Muscle layer of duodenum (tissue), 2 donors: ENCODE measurements around the gene HYAL3.
A peak's percentile ranks its signal among the peaks of the same experiment; 100 is the strongest.
"Not testable (repeated sequence)": the region's sequence is repeated elsewhere in the genome, so short reads cannot be mapped to it uniquely, and the experiment has no call there.

Source experiments
- H3K27ac ChIP-seq: one replicate; pipeline ENCODE4 v1.7.0; 2013; ENCODE audit warnings: mild to moderate bottlenecking, low read length
- H3K27me3 ChIP-seq: one replicate; pipeline ENCODE4 v1.7.0; 2013; ENCODE audit warnings: low read depth, mild to moderate bottlenecking, control low read depth, low read length
- H3K36me3 ChIP-seq, 2 donors: one replicate each; pipeline ENCODE4 v1.7.0; 2013; ENCODE audit warnings: low read length in 2 of 2, control low read depth in 1 of 2, mild to moderate bottlenecking in 1 of 2; ENCODE audit not compliant: insufficient read depth in 2 of 2, control insufficient read depth in 1 of 2
- H3K4me1 ChIP-seq, 2 donors: one replicate each; pipeline ENCODE4 v1.7.0; 2013; ENCODE audit warnings: low read length in 2 of 2, mild to moderate bottlenecking in 2 of 2, control low read depth in 1 of 2, moderate library complexity in 1 of 2; ENCODE audit not compliant: insufficient read depth in 2 of 2, control insufficient read depth in 1 of 2
- H3K4me3 ChIP-seq, 2 donors: one replicate each; pipeline ENCODE4 v1.7.0; 2013; ENCODE audit warnings: low read length in 2 of 2, low read depth in 1 of 2, mild to moderate bottlenecking in 1 of 2
- H3K9me3 ChIP-seq, 2 donors: one replicate each; pipeline ENCODE4 v1.7.0; 2013; ENCODE audit warnings: low read length in 2 of 2, control low read depth in 1 of 2, mild to moderate bottlenecking in 1 of 2; ENCODE audit not compliant: control insufficient read depth in 1 of 2
- donor health status: healthy.

HYAL3 gene

DNA sequence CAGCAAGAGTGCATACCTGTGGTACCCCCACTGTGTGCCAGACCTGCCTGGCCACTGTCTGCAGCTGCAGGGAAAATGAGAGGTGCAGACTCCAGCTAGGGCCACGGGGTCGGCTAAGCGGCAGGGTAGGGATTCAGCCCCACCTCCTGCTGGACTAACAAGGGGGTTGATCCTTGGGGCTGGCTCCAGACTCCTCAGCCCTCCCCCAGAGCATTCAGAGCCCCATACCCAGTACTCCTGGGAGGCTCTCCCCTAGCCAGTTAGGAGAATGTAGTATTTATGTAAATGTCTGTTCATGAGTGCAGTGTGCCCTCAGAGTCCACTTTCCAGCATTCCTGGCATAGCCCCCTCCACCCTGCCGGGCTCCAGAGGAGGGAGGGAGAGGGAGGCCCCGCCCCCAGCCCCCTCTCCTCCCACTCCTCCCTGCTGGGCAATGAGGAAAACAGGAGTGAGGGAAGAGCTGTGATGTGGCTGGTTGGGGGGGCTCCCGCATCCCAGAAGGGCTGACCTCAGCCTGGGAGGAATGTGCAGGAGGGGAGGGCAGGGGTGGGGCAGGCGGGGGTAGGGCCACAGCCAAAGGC is 34.7 kb downstream of the HYAL3 start:
- no peaks in the 10 kb centered on the region for H3K27me3 ChIP-seq
- H3K27ac ChIP-seq, result peak overlapping the region; percentile 87
- peaks cover 33 to 62% of the 10 kb centered on the region in 2 donors for H3K4me1 ChIP-seq
- H3K36me3 ChIP-seq, result no peaks in the 10 kb centered on the region
- H3K4me3 ChIP-seq, result peak overlapping the region in 1 of 2 donors; percentile 40
- no peaks in the 10 kb centered on the region for H3K9me3 ChIP-seq

DNA sequence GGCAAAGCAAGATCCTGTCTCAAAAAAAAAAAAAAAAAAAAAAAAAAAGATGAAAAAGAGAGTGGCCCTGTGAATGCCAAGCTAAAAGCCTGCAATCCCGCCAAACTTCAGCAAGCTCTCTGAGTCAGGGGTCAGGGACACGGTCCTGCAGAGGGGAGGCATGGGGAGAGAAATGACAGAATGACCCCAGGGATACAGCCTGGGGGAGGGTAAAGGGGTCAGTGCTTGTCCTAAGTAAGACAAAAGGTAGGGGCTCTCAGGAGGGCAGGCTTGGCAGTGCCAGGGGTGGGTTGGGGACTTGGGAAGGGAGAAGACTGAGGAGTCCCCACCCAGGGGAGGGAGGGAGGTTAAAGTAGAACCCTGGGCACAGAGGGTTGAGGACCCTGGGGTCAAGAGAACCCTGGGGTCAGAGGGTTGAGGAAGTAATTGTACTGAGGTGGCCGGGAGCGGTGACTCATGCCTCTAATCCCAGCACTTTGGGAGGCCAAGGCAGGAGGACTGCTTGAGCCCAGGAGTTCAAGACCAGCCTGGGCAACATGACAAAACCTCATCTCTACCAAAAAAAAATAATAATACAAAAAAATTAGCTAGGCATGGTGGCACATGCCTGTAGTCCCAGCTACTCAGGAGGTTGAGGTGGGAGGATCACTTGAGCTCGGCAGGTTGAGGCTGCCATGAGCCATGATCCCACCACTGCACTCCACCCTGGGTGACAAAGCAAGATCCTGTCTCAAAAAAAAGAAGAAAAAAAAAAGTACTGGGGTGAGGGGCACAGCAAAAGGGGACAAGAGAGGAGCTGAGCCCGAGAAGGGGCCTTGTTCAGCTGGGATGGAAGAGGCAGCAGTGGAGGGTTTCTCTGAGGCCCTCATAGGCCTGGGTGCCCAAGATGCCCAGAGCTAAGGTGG is 35.5 kb downstream of the HYAL3 start:
- H3K4me1 ChIP-seq, result peaks cover 36 to 58% of the 10 kb centered on the region in 2 donors
- peak overlapping the region; percentile 87 for H3K27ac ChIP-seq
- peak overlapping the region in 1 of 2 donors; percentile 40 for H3K4me3 ChIP-seq
- no peaks in the 10 kb centered on the region for H3K9me3 ChIP-seq
- H3K27me3 ChIP-seq, result no peaks in the 10 kb centered on the region
- peaks cover 0 to under 1% of the 10 kb centered on the region in 2 donors for H3K36me3 ChIP-seq

DNA sequence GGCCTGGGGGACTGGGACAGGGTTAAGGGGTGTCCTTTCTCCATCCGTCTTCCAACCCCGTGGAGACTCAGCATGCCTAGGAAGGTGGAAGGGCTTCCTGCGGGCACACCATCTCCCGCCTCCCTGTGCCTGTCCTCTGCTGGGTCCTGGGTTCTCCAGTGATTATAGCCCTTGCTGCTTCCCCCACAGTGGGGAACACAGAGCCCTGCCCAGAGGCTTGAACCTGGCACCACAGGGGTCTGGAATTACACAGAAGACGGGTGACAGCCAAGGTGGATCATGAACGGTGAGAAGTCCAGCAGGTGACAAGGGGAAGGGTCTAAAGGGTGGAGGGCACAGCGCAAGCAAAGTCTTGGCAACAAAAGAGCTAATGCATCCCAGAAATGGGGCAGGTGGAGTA is 36.4 kb downstream of the HYAL3 start:
- peaks cover 29 to 49% of the 10 kb centered on the region in 2 donors for H3K4me1 ChIP-seq
- no peak overlapping the region for H3K4me3 ChIP-seq
- no peaks in the 10 kb centered on the region for H3K27me3 ChIP-seq
- H3K9me3 ChIP-seq, result no peaks in the 10 kb centered on the region
- peaks cover 3 to 10% of the 10 kb centered on the region in 2 donors for H3K36me3 ChIP-seq
- H3K27ac ChIP-seq, result no peak overlapping the region

DNA sequence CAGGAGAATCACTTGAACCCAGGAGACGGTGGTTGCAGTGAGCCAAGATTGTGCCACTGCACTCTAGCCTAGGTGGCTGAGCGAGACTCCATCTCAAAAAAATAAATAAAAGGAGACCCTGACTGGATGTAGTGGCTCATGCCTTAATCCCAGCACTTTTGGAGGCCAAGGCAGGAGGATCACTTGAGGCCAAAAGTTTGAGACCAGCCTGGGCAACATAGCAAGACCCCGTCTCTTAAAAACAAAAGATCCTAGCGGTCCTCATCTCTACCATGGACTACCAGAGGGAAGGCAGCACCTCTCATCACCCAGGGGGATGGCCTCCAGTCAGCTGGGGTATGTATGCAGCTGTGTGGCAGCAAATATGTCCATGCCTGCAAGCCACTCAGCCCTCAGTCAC is 37.0 kb downstream of the HYAL3 start:
- H3K4me3 ChIP-seq, H3K27ac ChIP-seq, H3K9me3 ChIP-seq, H3K27me3 ChIP-seq: not testable (repeated sequence)
- H3K36me3 ChIP-seq, result peaks cover 8 to 15% of the 10 kb centered on the region in 2 donors
- H3K4me1 ChIP-seq, result peaks cover 29 to 46% of the 10 kb centered on the region in 2 donors

DNA sequence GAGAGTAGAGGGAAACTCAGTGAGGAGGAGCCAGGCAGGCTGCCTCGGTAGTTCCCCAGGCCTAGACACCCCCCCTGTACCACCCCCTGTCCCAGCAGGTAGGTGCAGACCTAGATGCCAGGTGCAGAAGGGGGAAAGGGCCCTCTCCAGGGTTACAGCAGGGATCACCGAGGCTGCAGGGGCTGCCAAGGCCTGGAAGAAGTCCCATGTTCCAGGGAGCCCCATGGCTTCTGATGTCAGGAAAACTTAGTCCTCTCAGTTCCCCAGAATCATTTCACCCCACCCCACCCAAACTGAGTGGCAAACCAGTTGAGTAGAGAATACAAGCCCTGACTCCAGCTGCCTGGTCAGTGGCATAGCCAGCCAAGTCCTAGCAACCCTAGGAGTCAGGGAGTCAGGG is 37.7 kb downstream of the HYAL3 start:
- H3K4me1 ChIP-seq, result peaks cover 24 to 41% of the 10 kb centered on the region in 2 donors
- no peaks in the 10 kb centered on the region for H3K27me3 ChIP-seq
- peaks cover 15 to 22% of the 10 kb centered on the region in 2 donors for H3K36me3 ChIP-seq
- H3K9me3 ChIP-seq, result no peaks in the 10 kb centered on the region
- H3K27ac ChIP-seq, result peak overlapping the region; percentile 49
- peak overlapping the region in 1 of 2 donors; percentile 57 for H3K4me3 ChIP-seq

DNA sequence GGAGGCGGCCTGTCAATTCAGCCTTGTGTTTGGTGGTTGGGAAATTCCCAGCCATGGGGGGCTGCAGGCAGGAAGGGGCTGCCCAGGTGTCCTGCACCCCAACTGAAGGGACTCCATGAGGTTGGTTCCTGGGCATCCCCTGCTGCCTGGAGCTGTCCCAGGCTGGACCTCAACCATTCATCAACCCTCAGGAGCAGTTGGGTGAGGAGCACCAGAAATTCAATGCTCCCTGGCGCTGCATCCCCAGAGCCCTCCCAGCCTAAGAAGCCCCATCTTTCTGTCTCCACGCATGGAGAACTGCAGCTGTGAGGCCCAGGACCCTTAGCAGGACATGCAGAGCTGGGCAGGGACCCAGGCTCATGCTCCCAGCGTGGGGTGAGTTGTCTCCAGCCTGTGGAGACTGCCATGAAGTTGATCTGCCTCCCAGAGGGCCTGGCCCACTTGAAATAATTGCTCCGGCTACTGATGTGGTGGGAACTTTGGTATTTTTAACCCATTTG is 38.2 kb downstream of the HYAL3 start:
- Histone ChIP-seq H3K9me3 (no peaks in the 10 kb centered on the region), H3K27me3 (no peaks in the 10 kb centered on the region), H3K4me3 (peak overlapping the region in 1 of 2 donors; percentile 57), H3K4me1 (peaks cover 20 to 36% of the 10 kb centered on the region in 2 donors), H3K36me3 (peaks cover 19 to 27% of the 10 kb centered on the region in 2 donors), H3K27ac (peak overlapping the region; percentile 49)

DNA sequence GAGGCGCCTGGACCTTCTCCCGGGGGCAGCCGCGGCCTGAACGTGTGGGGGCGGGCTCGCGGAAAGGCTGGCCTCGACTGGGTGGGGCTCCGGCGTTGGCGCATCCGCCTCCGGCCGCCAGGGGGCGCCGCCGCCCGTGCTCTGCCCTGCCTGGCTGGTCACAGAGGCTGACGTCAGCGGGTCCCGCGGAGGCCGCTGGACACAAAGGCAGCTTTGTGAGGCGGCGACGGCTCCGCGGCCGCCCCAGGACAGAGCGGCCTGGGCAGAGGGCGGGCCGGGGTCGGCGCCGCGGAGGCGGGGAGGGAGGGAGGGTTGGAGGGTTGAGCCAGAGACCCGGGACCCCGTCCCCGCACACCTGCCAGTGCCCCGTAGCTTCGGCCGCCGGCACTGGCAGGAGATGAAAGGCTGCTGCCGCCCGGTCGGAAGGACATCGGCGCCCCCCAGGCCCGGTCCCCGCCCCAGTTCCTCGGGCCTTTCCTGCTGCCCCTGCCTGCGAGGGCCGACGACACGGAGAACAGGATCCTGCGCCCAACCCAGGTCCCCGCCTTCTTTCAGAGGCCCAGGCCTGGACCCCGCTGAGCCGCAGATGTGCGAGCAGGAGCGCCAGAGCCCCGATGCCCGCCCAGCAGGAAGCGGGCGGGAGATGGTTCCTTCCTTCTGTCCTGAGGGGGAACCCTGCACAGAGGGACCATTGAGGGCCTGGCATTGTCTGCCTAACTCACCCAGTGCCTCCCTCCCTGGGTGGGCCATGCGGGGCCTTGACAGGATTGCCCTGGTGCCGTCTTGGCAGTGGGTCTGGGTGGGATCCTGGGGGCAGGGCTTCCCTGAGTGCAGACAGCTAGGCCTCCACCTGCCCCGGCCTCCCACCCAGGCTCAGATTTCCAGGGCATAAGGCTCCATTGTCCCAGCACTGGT is 38.9 kb downstream of the HYAL3 start:
- Histone ChIP-seq H3K9me3 (no peaks in the 10 kb centered on the region), H3K36me3 (peaks cover 19 to 30% of the 10 kb centered on the region in 2 donors), H3K4me3 (peak overlapping the region; percentile 18 to 57), H3K27ac (peak overlapping the region; percentile 49), H3K27me3 (no peaks in the 10 kb centered on the region), H3K4me1 (peaks cover 14 to 29% of the 10 kb centered on the region in 2 donors)

DNA sequence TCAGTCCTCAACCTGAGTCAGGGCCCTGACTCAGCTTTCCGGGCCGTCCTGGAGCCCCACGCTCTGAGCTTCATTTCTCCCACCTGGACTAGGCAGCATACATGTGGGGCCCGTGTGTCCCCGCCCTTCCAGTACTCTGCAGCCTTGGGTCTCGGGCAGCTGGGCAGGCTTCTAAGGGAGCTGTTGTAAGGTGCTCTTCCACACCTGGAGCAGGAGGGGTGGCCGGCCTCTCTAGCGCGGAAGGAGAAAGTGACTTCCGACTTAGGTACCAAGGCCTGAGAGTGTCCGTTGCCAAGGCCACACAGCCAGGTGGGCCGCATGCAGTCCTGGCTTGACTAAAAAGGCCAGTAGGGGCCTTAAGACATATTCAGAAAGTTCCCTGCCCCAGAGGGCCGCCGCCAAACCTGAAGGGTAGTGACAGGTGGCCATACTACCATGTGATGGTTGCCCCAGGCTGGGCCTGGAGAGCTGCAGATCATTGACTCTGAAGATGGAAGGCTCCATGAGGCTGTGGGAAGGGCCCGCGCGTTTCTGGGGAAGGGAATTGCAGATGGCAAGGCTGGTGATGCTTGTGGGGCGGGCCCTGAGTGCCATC is 39.7 kb downstream of the HYAL3 start:
- H3K27me3 ChIP-seq, result no peaks in the 10 kb centered on the region
- H3K36me3 ChIP-seq, result peaks cover 19 to 38% of the 10 kb centered on the region in 2 donors
- peak overlapping the region in 1 of 2 donors; percentile 25 for H3K4me3 ChIP-seq
- peaks cover 9 to 24% of the 10 kb centered on the region in 2 donors for H3K4me1 ChIP-seq
- H3K27ac ChIP-seq, result peak overlapping the region; percentile 63
- H3K9me3 ChIP-seq, result no peaks in the 10 kb centered on the region

DNA sequence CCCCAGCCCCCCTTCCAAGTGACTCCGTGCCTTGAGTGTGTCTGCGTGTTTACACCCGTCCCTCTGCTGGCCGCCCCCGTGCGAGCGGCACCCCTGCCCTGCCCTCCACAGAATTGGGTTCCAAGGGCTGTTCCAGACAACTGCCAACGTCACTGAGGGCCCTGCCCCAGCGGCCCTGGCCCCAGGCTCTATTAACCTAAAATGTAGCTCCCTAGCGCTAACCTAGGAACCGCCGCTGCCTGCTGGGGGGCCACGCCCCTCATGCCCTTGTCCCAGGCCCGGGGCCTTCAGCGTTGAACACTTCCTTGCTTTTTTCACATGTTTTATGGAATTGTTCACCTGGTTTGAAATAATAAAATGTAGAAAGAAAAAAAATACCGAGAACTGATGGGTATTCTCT is 40.2 kb downstream of the HYAL3 start:
- Histone ChIP-seq H3K27ac (peak overlapping the region; percentile 63), H3K36me3 (peaks cover 25 to 43% of the 10 kb centered on the region in 2 donors), H3K9me3 (no peaks in the 10 kb centered on the region), H3K4me1 (peaks cover 6 to 19% of the 10 kb centered on the region in 2 donors), H3K27me3 (no peaks in the 10 kb centered on the region), H3K4me3 (no peak overlapping the region)

DNA sequence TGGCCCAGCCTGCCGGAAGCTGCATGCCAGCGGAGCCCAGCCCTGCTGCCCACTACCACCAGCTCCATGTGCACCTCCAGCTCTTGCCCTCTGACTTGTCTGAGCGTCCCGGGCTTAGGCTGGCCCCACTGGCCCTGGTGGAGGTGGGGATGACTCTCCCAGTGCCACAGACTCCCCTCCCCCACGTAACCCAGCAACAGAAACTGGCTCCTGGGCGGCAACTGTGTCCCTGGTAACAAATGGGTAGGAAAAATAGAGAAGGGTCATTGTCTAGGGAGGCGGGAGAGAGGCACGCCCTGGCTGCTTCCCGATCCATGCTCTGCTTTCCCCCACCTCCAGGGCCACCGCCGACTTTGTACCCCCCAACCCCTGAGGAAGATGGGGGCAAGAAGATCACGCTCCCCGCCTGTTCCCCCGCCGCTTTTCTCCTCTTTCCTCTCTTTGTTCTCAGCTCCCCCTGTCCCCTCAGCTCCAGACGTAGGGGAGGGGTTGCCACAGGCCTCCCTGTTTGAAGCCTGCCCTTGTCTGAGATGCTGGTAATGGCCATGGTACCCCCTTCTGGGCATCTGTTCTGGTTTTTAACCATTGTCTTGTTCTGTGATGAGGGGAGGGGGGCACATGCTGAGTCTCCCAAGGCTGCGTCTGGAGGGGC is 41.0 kb downstream of the HYAL3 start:
- H3K27me3 ChIP-seq, result no peaks in the 10 kb centered on the region
- H3K27ac ChIP-seq, result no peak overlapping the region
- no peak overlapping the region for H3K4me3 ChIP-seq
- H3K9me3 ChIP-seq, result no peaks in the 10 kb centered on the region
- peaks cover 28 to 49% of the 10 kb centered on the region in 2 donors for H3K36me3 ChIP-seq
- H3K4me1 ChIP-seq, result peaks cover 6 to 19% of the 10 kb centered on the region in 2 donors
